Ovary (tissue), 9 donors: Measurements from ENCODE around the gene DNAJA3. TPM values are rescaled to one million over a fixed set of nuclear protein-coding genes. Genes with fewer than 3 reads are reported as not detected.

Experiments used
- DNase-seq, 5 donors: peaks; one replicate each; pipeline ENCODE4 v3.0.0-alpha.2; 2019 to 2020
- H3K27ac ChIP-seq, 2 donors: fragments of 200-600 bp; one replicate each; pipeline versions ENCODE4 v1.5.1 to v1.8.0; 2019 to 2022
- H3K27me3 ChIP-seq: fragments of 200-600 bp; one replicate; pipeline ENCODE4 v1.8.0; 2022
- H3K36me3 ChIP-seq: fragments of 200-600 bp; sonication (generic); one replicate; pipeline ENCODE4 v1.5.1; 2019
- H3K4me1 ChIP-seq: one replicate; pipeline ENCODE4 v1.8.1; 2013; ENCODE audit warnings: mild to moderate bottlenecking, moderate library complexity; ENCODE audit not compliant: insufficient read depth
- H3K4me3 ChIP-seq: fragments of 200-600 bp; sonication (generic); one replicate; pipeline ENCODE4 v1.5.1; 2017
- H3K9me3 ChIP-seq, 2 donors: fragments of 200-600 bp in 1 of 2; sonication (generic) in 1 of 2; one replicate each; pipeline versions ENCODE4 v1.5.1 to v1.8.1; 2013 to 2019; ENCODE audit warnings: mild to moderate bottlenecking in 1 of 2, moderate library complexity in 1 of 2
- CTCF ChIP-seq, 3 donors: fragments of 450-650 bp in 2 of 3; fragments of 200-600 bp in 1 of 3; IDR thresholded peaks; one replicate each; pipeline versions ENCODE4 v1.5.1 to v1.8.0; 2016 to 2022; ENCODE audit warnings: antibody characterized with exemption in 3 of 3, mild to moderate bottlenecking in 1 of 3
- EP300 ChIP-seq: sonication (generic); formaldehyde crosslinking; IDR thresholded peaks from one replicate; pipeline ENCODE4 v1.6.1; 2017; ENCODE audit warnings: antibody characterized with exemption
- POLR2A ChIP-seq: fragments of 450-650 bp; IDR thresholded peaks from one replicate; pipeline ENCODE4 v1.6.1; 2017; ENCODE audit warnings: antibody characterized with exemption, mild to moderate bottlenecking, moderate library complexity
- WGBS, 3 donors: extraction: QIAGEN DNeasy Blood & Tissue Kit in 1 of 3; methylation state at CpG; one replicate each; pipeline versions ENCODE4 v1.1.5 to v1.1.7; 2013 to 2017; 5-methylcytosine and 5-hydroxymethylcytosine counted together
- intact Hi-C, 4 donors: fragments of 100-400 bp; cut with DNase I; formaldehyde crosslinking; loops; one replicate each; pipeline versions ENCODE4 v1.11.0 to v1.15.1; 2022 to 2023
- polyA plus RNA-seq, 2 donors: library from polyadenylated mRNA; stranded (reverse); fragments of 200-250 nt in 1 of 2; fragments of 350-450 nt in 1 of 2; fragmentation: Illumina TruSeq in 1 of 2; extraction: RNeasy Lipid Tissue Mini Kit (QIAGEN cat#74804) in 1 of 2; gene quantifications; one replicate each; pipeline ENCODE4 v1.2.3, GENCODE V29; 2013 to 2014
- total RNA-seq, 7 donors: library from RNA; depleted of rRNA in 2 of 7; stranded (reverse); fragments of >200 nt in 2 of 7; fragmentation: NEBNext Ultra II Directional in 3 of 7; extraction: Animal tissue kit (Norgen Biotek cat#: 25700) in 3 of 7; gene quantifications; one replicate each; pipeline versions ENCODE4 v1.1.0 to v1.2.4, GENCODE V29; 2016 to 2023
- donor health status: DM: no; HTN: no; CAD: no; lungs with moderate emphysema.
- donor health status: DM: no; HTN: no; CAD: no.
- donor health status: Bipolar disorder and iron deficiency.
- donor health status: DM: yes; HTN: yes; CAD: no.
- donor health status: DM: no; HTN: no; CAD: no.
- donor health status: DM: yes; HTN: yes; CAD: no.

DNAJA3 gene
- total and polyA plus RNA-seq, 9 donors: 26.4 to 47.0 (median 35.2) TPM

DNA sequence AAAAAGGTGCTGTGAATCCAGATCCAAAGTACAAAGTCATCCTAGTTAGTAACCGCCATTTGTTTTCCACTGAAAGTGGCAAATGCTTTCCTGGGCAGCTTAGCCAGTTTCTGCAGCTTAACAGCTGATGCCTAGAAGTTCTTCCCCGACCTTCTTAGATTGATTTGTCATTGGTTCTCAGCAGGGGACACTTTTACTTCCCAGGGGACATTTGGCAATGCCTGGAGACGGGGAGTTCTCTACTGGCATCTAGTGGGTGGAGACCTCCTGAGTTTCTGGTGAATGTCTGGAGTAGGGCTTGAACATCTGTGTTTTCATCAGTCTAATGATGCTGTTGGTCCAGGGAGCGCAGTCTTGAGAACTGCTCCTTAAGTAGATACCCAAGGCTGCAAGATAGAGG, 7.6 kb downstream of the DNAJA3 start:
- Histone ChIP-seq H3K4me1 (no peaks in the 10 kb centered on the region), H3K4me3 (no peak overlapping the region), H3K36me3 (no peaks in the 10 kb centered on the region), H3K9me3 (no peaks in the 10 kb centered on the region), H3K27ac (no peak overlapping the region), H3K27me3 (no peaks in the 10 kb centered on the region)
- WGBS, 3 donors: 86 to 92% (median 88%) methylated on average over 4 of the region's 4 CpGs
- no peak for TF ChIP-seq EP300
- no peak for TF ChIP-seq POLR2A
- no peak for TF ChIP-seq CTCF (IDR thresholded peaks at IDR 0.05)
- intact Hi-C loops: no loop called here
- no peak for DNase-seq

GRCh38 chr16:4433914-4434787, 8.5 kb downstream of the DNAJA3 start:
- no peak overlapping the region for H3K4me3 ChIP-seq
- intact Hi-C loops: no loop called here
- 68 to 77% (median 72%) methylated on average over 12 of the region's 12 CpGs for WGBS, 3 donors
- no peak for DNase-seq
- no peak for TF ChIP-seq EP300
- no peak for TF ChIP-seq CTCF (IDR thresholded peaks at IDR 0.05)
- no peaks in the 10 kb centered on the region for H3K27me3 ChIP-seq
- no peaks in the 10 kb centered on the region for H3K4me1 ChIP-seq
- no peaks in the 10 kb centered on the region for H3K36me3 ChIP-seq
- H3K27ac ChIP-seq: no peak overlapping the region
- no peaks in the 10 kb centered on the region for H3K9me3 ChIP-seq

- H3K27me3 ChIP-seq: no peaks in the 10 kb centered on the region
- H3K36me3 ChIP-seq: no peaks in the 10 kb centered on the region
- TF ChIP-seq EP300 (no peak), CTCF (IDR thresholded peaks at IDR 0.05) (no peak), POLR2A (no peak)
- DNase-seq: no peak
- intact Hi-C loops: no loop called here
- 70 to 75% (median 73%) methylated on average over 8 of the region's 8 CpGs for WGBS, 3 donors
- H3K27ac ChIP-seq: no peak overlapping the region
- H3K4me3 ChIP-seq: no peak overlapping the region
- no peaks in the 10 kb centered on the region for H3K9me3 ChIP-seq
- no peaks in the 10 kb centered on the region for H3K4me1 ChIP-seq
These were observed 9.8 kb downstream of the DNAJA3 start for GRCh38 chr16:4435337-4436067.

DNA sequence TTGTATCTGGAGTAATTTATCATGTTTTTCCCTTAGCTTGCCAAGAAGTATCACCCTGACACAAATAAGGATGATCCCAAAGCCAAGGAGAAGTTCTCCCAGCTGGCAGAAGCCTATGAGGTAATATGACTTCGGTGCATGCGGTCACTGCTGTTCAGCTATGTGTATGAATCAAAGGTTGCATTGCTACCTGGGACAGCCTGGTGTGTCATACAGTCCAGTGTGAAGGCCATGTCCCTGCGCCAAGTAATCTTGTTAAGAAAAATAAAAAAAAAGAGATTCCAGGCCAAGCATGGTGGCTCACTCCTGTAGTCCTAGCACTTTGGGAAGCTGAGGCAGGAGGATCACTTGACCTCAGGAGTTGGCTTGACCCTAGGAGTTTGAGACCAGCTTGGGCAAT, 11.7 kb downstream of the DNAJA3 start:
- Histone ChIP-seq H3K4me3 (no peak overlapping the region), H3K27me3 (no peaks in the 10 kb centered on the region), H3K36me3 (no peaks in the 10 kb centered on the region), H3K27ac (no peak overlapping the region), H3K9me3 (no peaks in the 10 kb centered on the region), H3K4me1 (no peaks in the 10 kb centered on the region)
- WGBS, 3 donors: 94 to 98% (median 96%) methylated on average over 3 of the region's 3 CpGs
- intact Hi-C loops: no loop called here
- DNase-seq: no peak
- TF ChIP-seq POLR2A (no peak), EP300 (no peak), CTCF (IDR thresholded peaks at IDR 0.05) (no peak)
